Neuron (in vitro differentiated cells): ENCODE measurements around the gene ETV6.

Experiments
- H2AFZ ChIP-seq: one replicate; pipeline ENCODE4 v1.6.1; 2013; ENCODE audit warnings: low read depth, mild to moderate bottlenecking, inconsistent platforms, low read length, moderate library complexity
- H3K27me3 ChIP-seq: one replicate; pipeline ENCODE4 v1.6.1; 2013; ENCODE audit warnings: low read length; ENCODE audit not compliant: insufficient read depth
- H3K36me3 ChIP-seq: one replicate; pipeline ENCODE4 v1.6.1; 2013; ENCODE audit warnings: low read length; ENCODE audit not compliant: insufficient read depth
- H3K4me1 ChIP-seq: one replicate; pipeline ENCODE4 v1.6.1; 2013; ENCODE audit warnings: low read length; ENCODE audit not compliant: insufficient read depth
- H3K4me3 ChIP-seq: 2 replicates; pipeline ENCODE4 v1.5.1; 2013; ENCODE audit warnings: mild to moderate bottlenecking, low read length, moderate library complexity
- H3K9me3 ChIP-seq: one replicate; pipeline ENCODE4 v1.6.1; 2013; ENCODE audit warnings: low read length

ETV6 gene

DNA sequence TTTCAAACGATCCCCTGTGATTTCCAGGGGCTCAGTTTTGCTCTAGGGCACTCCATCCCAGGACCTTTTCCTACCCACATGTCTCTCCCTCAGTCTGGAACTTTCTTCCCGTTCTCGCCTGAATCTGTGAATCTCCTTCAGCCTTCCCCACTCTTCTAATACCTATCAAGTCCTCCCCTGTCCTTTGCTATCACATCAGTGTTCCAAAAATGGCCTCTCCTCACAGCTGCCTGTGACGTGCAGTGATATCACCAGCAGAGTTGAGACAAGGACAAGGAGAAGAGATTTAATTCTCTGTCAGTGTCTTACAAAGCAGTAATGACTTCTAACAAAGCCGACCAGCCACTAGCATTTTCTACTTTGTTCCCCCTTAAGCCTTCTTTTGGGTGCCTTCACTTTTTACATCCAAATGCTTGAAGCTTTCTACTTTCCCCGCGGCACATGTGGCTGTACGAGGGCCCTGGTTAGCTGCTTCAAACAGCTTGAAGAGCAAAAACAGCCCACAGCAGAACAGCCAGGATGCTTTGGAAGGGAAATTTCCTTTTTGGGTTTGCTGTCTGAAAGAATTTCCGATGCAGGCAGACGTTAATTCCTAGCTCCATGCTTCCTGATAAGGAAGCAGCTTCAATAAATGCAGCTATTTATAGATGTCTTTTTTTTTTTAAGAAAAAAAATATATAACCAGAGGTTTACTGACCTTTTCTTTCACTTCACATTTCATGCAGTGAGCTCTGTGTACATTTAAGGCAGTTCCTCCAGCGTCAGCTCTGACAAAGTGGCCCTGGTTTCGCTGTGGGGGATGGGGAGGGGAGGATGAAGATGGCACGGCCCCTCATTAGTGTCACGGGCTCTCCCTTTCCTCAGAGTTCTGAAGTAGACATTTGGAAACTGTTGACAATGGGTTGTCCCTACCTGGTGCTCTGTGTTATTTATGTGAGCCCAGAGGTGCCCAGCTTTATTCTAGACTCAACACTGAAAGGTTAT, 109.3 kb downstream of the ETV6 start:
- H2AFZ ChIP-seq = no peak overlapping the region
- H3K36me3 ChIP-seq = peaks cover 5% of the 10 kb centered on the region
- no peak overlapping the region for H3K4me3 ChIP-seq
- H3K9me3 ChIP-seq = no peaks in the 10 kb centered on the region
- H3K4me1 ChIP-seq = no peaks in the 10 kb centered on the region
- H3K27me3 ChIP-seq = no peaks in the 10 kb centered on the region

GRCh38 chr12:11759494-11759878, 110.0 kb downstream of the ETV6 start:
- no peak overlapping the region for H2AFZ ChIP-seq
- H3K27me3 ChIP-seq = no peaks in the 10 kb centered on the region
- H3K9me3 ChIP-seq = no peaks in the 10 kb centered on the region
- no peak overlapping the region for H3K4me3 ChIP-seq
- no peaks in the 10 kb centered on the region for H3K4me1 ChIP-seq
- H3K36me3 ChIP-seq = peaks cover under 1% of the 10 kb centered on the region

GRCh38 chr12:11759899-11760298, 110.4 kb downstream of the ETV6 start:
- no peaks in the 10 kb centered on the region for H3K36me3 ChIP-seq
- no peak overlapping the region for H2AFZ ChIP-seq
- H3K27me3 ChIP-seq = no peaks in the 10 kb centered on the region
- no peaks in the 10 kb centered on the region for H3K9me3 ChIP-seq
- no peaks in the 10 kb centered on the region for H3K4me1 ChIP-seq
- H3K4me3 ChIP-seq = no peak overlapping the region

- Histone ChIP-seq H3K27me3 (no peaks in the 10 kb centered on the region), H2AFZ (no peak overlapping the region), H3K4me3 (no peak overlapping the region), H3K4me1 (no peaks in the 10 kb centered on the region), H3K36me3 (no peaks in the 10 kb centered on the region), H3K9me3 (no peaks in the 10 kb centered on the region)
These were observed 112.5 kb downstream of the ETV6 start for GRCh38 chr12:11761869-11762567.

DNA sequence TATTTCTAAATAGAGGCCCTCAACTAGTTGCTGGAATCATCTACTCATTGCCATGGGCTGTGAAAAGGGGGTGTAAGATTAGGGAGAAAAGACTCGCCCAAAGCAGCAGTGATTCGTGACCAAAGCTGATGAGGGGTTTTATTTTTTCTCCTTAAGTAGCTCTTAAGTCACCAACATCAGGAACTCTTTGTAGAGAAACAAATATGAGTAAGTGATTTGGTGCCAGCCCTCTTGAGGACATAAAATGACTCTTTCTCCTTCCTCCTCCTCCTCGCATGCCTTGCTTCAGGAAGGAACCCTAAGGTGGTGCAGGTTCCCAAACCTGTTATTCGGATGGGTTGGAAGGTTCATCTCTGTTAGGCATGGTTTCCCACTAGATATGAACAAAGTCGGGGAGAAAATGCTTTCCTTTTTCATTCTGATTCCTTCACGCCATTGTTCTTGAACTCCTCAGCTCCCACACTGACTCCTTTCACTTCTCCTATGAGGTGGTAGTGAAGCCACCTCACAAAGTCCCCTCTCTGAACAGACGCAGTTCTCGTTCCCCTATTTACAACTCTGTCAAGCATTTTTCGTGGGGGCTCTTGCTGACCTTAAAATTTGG, 113.4 kb downstream of the ETV6 start:
- Histone ChIP-seq H3K36me3 (no peaks in the 10 kb centered on the region), H3K4me1 (no peaks in the 10 kb centered on the region), H3K27me3 (no peaks in the 10 kb centered on the region), H3K9me3 (no peaks in the 10 kb centered on the region), H2AFZ (no peak overlapping the region), H3K4me3 (no peak overlapping the region)

GRCh38 chr12:11763760-11764520, 114.5 kb downstream of the ETV6 start:
- H2AFZ ChIP-seq = no peak overlapping the region
- H3K4me3 ChIP-seq = no peak overlapping the region
- no peaks in the 10 kb centered on the region for H3K27me3 ChIP-seq
- no peaks in the 10 kb centered on the region for H3K9me3 ChIP-seq
- H3K36me3 ChIP-seq = no peaks in the 10 kb centered on the region
- no peaks in the 10 kb centered on the region for H3K4me1 ChIP-seq

DNA sequence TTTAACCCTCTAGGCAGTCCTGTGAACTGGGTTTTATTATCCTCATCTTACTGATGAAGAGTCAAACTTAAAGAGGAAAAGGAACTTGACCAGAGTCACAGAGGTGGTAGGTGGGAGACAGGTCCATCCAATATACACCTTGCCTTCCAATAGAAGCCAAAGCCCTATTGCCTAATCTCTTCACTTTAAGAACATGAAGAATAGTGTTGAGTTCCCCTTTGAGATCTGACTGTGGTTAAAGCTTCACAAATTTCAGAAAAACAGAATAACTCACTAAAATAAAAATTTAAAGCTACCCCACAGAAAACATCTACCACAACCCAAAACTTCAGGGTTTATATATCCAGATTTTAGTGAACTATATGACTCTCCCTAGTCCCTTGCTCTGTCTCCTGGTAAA, 115.4 kb downstream of the ETV6 start:
- Histone ChIP-seq H3K4me1 (no peaks in the 10 kb centered on the region), H3K9me3 (no peaks in the 10 kb centered on the region), H3K36me3 (no peaks in the 10 kb centered on the region), H3K4me3 (no peak overlapping the region), H2AFZ (no peak overlapping the region), H3K27me3 (no peaks in the 10 kb centered on the region)

DNA sequence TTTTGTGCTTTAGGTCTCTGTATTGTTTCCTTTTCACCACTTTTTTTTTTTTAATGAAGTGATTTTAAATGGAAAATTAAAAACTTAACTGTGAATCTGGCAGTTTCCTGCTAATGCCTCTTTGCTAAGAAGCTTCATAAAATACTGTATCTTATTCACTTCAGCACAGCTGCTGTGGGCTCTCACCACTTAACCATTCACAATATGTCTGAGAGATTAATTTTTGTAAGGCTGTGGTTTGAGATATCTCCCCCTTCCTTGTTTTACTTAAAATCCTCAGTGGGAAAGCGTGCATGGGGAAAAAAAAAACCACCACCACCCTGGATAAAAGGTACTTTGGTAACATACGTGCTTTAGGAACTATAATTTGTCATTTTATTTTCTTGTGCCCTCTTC, 115.9 kb downstream of the ETV6 start:
- H3K4me3 ChIP-seq = no peak overlapping the region
- H3K4me1 ChIP-seq = no peaks in the 10 kb centered on the region
- no peaks in the 10 kb centered on the region for H3K27me3 ChIP-seq
- no peaks in the 10 kb centered on the region for H3K9me3 ChIP-seq
- H3K36me3 ChIP-seq = no peaks in the 10 kb centered on the region
- H2AFZ ChIP-seq = no peak overlapping the region

DNA sequence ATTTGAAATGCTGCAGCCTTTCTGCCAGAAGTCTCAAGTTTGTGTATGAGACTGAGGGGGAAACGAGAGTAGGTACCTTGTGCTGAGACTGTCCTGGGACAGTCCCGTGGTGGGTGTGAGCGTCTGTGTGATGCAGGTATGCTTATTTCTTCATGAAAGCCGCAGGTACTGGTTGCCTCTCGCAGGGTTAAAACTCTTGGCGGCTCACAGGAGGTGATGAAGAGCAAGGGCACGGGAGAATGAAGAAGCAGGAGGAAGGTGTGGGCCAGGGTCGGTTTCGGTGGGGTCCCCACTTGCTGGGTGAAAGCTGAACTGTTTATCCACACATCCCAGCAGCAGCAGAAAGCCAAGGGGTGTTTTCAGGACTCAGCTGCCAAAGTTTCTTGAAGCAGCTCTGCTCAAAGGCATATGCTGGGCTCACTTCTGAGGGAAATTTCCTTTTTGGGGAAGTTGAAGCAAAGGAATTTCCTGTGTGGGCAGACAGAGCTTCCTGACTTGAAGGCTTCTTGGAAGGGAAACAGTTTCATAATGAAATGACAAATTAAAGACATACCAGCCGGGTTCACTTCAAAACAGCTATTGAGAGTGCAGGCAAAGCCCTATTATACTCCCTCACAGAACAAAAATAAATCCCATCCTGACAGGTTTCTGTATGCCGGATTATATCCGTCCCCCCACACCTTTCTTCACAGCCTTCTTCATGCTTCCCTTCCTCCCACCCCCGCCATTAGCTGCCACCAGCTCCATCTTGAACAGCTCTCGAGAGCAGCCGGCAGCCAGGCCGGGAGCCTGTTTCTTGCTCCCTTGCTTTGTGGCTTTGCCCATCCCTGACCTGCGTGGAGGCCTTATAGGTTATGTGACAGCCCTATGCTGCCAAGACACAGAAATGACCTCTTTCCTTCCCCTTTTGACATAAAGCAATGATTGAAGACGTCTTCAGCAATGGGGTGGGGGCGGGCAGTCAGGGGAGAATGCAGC, 116.6 kb downstream of the ETV6 start:
- Histone ChIP-seq H3K9me3 (no peaks in the 10 kb centered on the region), H3K4me3 (no peak overlapping the region), H3K4me1 (no peaks in the 10 kb centered on the region), H2AFZ (no peak overlapping the region), H3K36me3 (no peaks in the 10 kb centered on the region), H3K27me3 (no peaks in the 10 kb centered on the region)

DNA sequence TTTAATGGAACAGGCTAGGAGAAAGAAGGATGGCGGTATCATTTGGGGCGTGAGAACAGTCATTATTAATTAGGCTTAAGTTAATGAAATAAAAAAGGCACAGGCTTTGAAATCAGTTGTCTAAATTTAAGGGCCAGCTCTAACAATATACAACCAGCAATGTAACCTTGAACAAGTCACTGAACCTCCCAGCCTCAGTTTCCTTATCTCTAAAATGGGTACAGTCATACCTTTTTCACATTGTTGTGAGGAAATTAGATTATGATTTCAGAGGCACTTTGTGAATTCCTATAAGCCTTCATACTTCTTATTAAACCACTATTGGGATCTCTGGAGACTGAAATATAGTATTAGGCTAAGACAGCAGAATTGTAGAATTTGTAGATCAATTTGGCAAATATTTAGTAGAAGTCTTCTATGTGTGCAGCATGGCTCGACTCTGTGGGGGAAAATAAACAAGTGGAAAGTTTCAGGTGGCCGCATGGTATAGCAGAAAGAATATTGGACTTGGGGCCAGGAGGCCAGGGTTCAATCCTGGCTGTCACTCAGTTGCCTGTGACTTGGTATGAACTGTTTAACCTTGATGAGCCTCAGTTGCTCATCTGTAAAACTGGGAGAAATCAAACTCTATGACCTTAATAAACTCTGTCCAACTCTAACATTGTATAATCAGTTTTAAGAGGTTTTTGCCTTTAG, 117.7 kb downstream of the ETV6 start:
- H3K36me3 ChIP-seq = no peaks in the 10 kb centered on the region
- H3K4me1 ChIP-seq = no peaks in the 10 kb centered on the region
- no peaks in the 10 kb centered on the region for H3K27me3 ChIP-seq
- H3K9me3 ChIP-seq = no peaks in the 10 kb centered on the region
- no peak overlapping the region for H3K4me3 ChIP-seq
- H2AFZ ChIP-seq = no peak overlapping the region

DNA sequence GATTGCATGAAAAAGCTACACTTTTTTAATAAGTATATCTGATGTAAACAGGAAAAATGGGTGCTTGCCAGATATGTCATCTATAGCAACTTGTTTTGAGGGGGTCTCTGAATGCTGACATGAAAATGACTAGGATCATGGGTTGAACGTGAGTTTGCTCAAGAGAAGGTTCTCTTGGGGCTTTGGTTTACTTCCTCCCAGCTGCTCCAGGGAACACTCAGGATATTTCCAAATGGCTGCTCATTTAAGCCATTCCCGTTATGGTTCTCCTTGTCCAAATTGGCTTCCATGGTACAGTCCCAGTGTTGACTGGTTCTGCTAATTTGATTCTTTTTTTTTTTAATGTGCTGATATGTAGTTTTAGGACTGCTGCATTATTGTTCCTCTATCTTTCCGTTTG, 118.3 kb downstream of the ETV6 start:
- no peaks in the 10 kb centered on the region for H3K4me1 ChIP-seq
- H3K4me3 ChIP-seq = no peak overlapping the region
- H3K36me3 ChIP-seq = no peaks in the 10 kb centered on the region
- H3K27me3 ChIP-seq = no peaks in the 10 kb centered on the region
- no peaks in the 10 kb centered on the region for H3K9me3 ChIP-seq
- no peak overlapping the region for H2AFZ ChIP-seq
